Measurements from ENCODE around the gene GAL. TPM values are rescaled to one million over a fixed set of nuclear protein-coding genes. Genes with fewer than 3 reads are reported as not detected.

The GAL gene
- total and polyA plus RNA-seq, 2 of the 8 experiments (the other 6 are each of a cell fraction or from before 2014, with no cell fraction given), result 81.8 to 233 TPM

DNA sequence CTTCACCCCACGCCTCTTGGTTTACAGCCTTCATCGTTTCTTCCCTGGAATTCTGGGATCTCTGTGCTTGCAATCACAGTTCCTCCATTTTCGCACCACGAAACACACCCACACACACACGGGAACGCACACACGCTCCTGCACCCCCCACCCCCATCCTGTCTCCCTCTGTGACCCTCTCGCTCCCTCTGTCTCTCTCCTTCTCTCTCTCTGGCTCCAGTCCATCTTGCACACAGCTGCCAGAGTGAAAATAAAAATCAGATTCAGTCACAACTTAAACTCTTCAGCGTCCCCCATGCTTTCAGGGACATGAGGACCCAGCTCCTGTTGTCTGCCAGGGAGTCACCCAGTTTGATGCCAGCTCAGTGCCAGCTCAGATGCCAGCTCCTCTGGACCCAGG, 3.0 kb downstream of the GAL start:
- no peak overlapping the region for H4K91ac ChIP-seq (replicated peaks; ENCODE audit: insufficient read length, low read length)
- H3K9ac ChIP-seq (replicated peaks in 1 of 4; ENCODE audit: extremely low read depth in 1 of 4, low read depth in 3 of 4, low read length in 3 of 4), result no peak overlapping the region
- peaks cover 0 to 7% (median 2%) of the 10 kb centered on the region in 4 experiments; a peak in 3 of 8 replicates for H3K36me3 ChIP-seq (ENCODE audit: control insufficient read depth in 2 of 4, insufficient read depth in 4 of 4, low read length in 3 of 4)
- no peaks in the 10 kb centered on the region for H3K9me3 ChIP-seq (ENCODE audit: insufficient read depth in 2 of 2, low read depth in 1 of 2, low read length in 1 of 2)
- H2AK5ac ChIP-seq (ENCODE audit: low read depth, low read length), result no peak overlapping the region
- no peak overlapping the region for H3K4me3 ChIP-seq (ENCODE audit: extremely low read depth in 1 of 4, insufficient read depth in 2 of 4, low read depth in 3 of 4, low read length in 4 of 4)
- no peak overlapping the region for H3K4ac ChIP-seq (replicated peaks; ENCODE audit: insufficient read length, low read depth, low read length)
- H2BK5ac ChIP-seq (ENCODE audit: low read depth, low read length), result no peak overlapping the region
- no peak overlapping the region for H4K8ac ChIP-seq (ENCODE audit: extremely low read depth, insufficient read depth, low read length)
- H3K79me2 ChIP-seq (ENCODE audit: control insufficient read depth in 1 of 2, insufficient read depth in 2 of 2, low read length in 2 of 2), result no peaks in the 10 kb centered on the region
- H2AFZ ChIP-seq (ENCODE audit: low read length), result no peak overlapping the region
- no peak overlapping the region for H3K14ac ChIP-seq (ENCODE audit: insufficient read length)
- no peak overlapping the region for H3K18ac ChIP-seq (ENCODE audit: extremely low read depth, low read length)
- H2BK15ac ChIP-seq (ENCODE audit: low read length), result no peak overlapping the region
- H2BK120ac ChIP-seq (replicated peaks; ENCODE audit: low read depth, low read length), result no peak overlapping the region
- no peak overlapping the region for H3K56ac ChIP-seq (replicated peaks; ENCODE audit: insufficient read length, low read depth, low read length)
- H3K27me3 ChIP-seq (replicated peaks in 1 of 4; ENCODE audit: control insufficient read depth in 3 of 4, extremely low read depth in 1 of 4, insufficient read depth in 3 of 4, low read length in 3 of 4), result peaks cover 11 to 41% (median 31%) of the 10 kb centered on the region in 4 experiments
- no peak overlapping the region for H4K5ac ChIP-seq (ENCODE audit: insufficient read length, low read depth, low read length)
- WGBS, 2 experiments (ENCODE audit: extremely low coverage in 1 of 2, insufficient coverage in 1 of 2, insufficient read length in 1 of 2, insufficient replicate concordance in 2 of 2, low coverage in 1 of 2, low lambda C conversion rate in 2 of 2, missing lambda C conversion rate in 1 of 2), result 94% methylated on average over 9 of the region's 9 CpGs; no CpG with 5 or more reads in 1 of the 2 experiments
- no peak overlapping the region for H3K4me2 ChIP-seq (ENCODE audit: insufficient read depth in 1 of 2, low read depth in 2 of 2, low read length in 2 of 2)
- peaks cover 7% of the 10 kb centered on the region; the same call in 1 of the 2 replicates for H3K23me2 ChIP-seq (ENCODE audit: low read depth, low read length)
- H3K27ac ChIP-seq (ENCODE audit: low read depth, low read length), result no peak overlapping the region
- POLR2A ChIA-PET (ENCODE audit: partially characterized antibody), result interaction anchor here (1.3 to 5.5 kb wide), 3 partner anchors 9 to 18 kb away, joined by 3 to 17 read pairs (median 13); no protein-coding TSS in a partner anchor
- no peak overlapping the region for H2BK12ac ChIP-seq (ENCODE audit: low read depth, low read length)
- DNase-seq (ENCODE audit: low read depth in 1 of 2, low spot score in 2 of 2) (no peak), FAIRE-seq (no peak)
- peaks cover 0 to 16% (median 12%) of the 10 kb centered on the region in 4 experiments; a peak in 6 of 7 replicates for H3K4me1 ChIP-seq (replicated peaks in 1 of 4; ENCODE audit: control insufficient read depth in 3 of 4, insufficient read depth in 4 of 4, low read length in 3 of 4)
- CTCF ChIA-PET (ENCODE audit: partially characterized antibody), result interaction anchor here (0.8 to 1.3 kb wide), 4 partner anchors 10 to 111 kb away, joined by 3 read pairs; no protein-coding TSS in a partner anchor
- no peak overlapping the region for H2BK20ac ChIP-seq (ENCODE audit: low read length)
- no peak overlapping the region for H3K23ac ChIP-seq (ENCODE audit: insufficient read length)
- H4K20me1 ChIP-seq (replicated peaks in 1 of 2; ENCODE audit: control insufficient read depth in 1 of 2, insufficient read depth in 2 of 2, low read length in 2 of 2), result peaks cover 0 to 4% of the 10 kb centered on the region in 2 experiments
- H3K79me1 ChIP-seq (ENCODE audit: low read depth, low read length), result no peaks in the 10 kb centered on the region
